RWPE1 (cell line): ENCODE results near the gene RANBP9.

Source experiments
- CTCF ChIA-PET: fragments of 350-600 bp; sonication (Branson Sonifier 250); formaldehyde crosslinking; extraction: SDS; loops from one replicate; lab custom pipeline; 2021; lab: Yijun Ruan, JAX
- POLR2A ChIA-PET: fragments of 400-600 bp; formaldehyde crosslinking; extraction: SDS; loops from one replicate; lab custom pipeline; 2020; ENCODE audit warnings: antibody characterized with exemption; ENCODE audit not compliant: low non-redundant PET; lab: Yijun Ruan, JAX
- DNase-seq: peaks from one replicate; pipeline ENCODE4 v3.0.0; 2012; ENCODE audit warnings: low spot score
- H3K27ac ChIP-seq: fragments of 450-650 bp; 2 replicates; pipeline ENCODE4 v1.5.1; 2017
- CTCF ChIP-seq: fragments of 450-650 bp; conservative IDR thresholded peaks from 2 replicates; pipeline ENCODE4 v1.5.1; 2017; ENCODE audit warnings: low read depth, mild to moderate bottlenecking

Gene RANBP9

DNA sequence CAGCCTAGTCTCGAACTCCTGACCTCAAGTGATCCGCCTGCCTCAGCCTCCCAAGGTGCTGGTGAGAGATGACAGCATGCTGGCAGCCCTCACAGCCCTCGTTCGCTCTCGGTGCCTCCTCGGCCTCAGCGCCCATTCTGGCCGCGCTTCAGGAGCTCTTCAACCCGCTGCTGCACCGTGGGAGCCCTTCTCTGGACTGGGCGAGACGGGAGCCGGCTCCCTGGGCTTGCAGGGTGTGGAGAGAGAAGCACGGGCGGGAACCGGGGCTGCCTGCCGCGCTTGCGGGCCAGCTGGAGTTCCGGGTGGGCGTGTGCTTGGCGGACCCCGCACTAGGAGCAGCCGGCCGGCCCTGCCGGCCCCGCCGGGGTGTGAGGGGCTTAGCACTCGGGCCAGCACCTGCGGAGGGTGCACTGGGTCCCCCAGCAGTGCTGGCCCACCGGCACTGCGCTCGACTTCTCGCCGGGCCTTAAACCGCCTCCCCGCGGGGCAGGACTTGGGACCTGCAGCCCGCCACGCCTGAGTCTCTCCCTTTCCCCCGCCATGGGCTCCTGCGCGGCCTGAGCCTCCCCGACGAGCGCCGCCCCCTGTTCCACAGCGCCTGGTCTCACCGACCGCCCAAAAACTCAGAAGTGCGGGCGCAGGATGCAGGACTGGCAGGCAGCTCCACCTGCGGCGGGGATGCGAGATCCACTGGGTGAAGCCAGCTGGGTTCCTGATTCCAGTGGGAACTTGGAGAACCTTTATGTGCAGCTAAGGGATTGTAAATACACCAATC lies 31.5 kb upstream of the RANBP9 start:
- POLR2A ChIA-PET, result no interaction called here

GRCh38 chr6:13741365-13741764 lies 29.7 kb upstream of the RANBP9 start:
- POLR2A ChIA-PET, result no interaction called here
- no peak overlapping the region for H3K27ac ChIP-seq
- no peak for TF ChIP-seq CTCF
- no peak for DNase-seq
- CTCF ChIA-PET, result no interaction called here

More for the DNA sequence above, 31.5 kb upstream of the RANBP9 start:
- no peak for DNase-seq
- no peak for TF ChIP-seq CTCF
- CTCF ChIA-PET, result interaction anchor here (0.6 to 0.7 kb wide), 2 partner anchors 16 to 19 kb away, joined by 3 read pairs; no protein-coding TSS in a partner anchor
- no peak overlapping the region for H3K27ac ChIP-seq

- no peak for TF ChIP-seq CTCF
- no peak for DNase-seq
- ChIA-PET CTCF (interaction anchor here (0.6 kb wide), 1 partner anchor 852 kb away, joined by 3 read pairs; no protein-coding TSS in a partner anchor), POLR2A (no interaction called here)
- no peak overlapping the region for H3K27ac ChIP-seq
Observed at GRCh38 chr6:13735031-13735430, 23.4 kb upstream of the RANBP9 start.

DNA sequence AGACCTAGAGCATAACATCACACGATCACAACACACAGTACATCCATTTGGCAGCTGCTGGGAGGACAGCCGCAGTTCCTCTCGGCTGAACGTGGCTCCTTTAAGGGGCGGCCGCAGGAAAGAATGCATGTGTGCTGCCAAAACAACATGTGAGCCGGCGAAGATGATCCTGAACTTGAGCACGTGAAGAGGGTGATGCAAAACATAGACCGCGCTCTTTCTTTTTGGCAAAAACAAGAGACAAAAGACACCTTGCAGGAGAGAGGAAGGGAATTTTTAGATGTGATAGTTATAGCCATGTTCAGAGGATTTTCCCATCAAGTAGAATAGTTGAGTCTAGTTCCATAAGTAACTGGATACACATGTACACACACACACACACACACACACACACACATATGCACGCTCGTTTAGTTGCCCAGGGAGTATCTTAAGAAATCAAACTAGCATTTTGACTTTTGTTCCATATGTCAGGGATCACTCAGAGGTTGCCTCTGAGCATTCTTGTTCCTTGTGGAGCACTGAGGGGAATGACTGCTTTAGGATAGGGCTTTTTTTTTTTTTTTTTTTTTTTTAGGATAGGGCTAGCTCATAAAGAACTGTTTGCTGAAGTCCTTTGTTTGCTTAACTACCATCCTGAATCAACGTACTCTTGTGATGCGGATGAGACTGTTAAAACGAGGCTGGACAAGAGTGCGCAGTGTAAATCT lies 21.7 kb upstream of the RANBP9 start:
- ChIA-PET POLR2A (interaction anchor here (0.7 kb wide), 1 partner anchor 38 kb away, joined by 4 read pairs; no protein-coding TSS in a partner anchor), CTCF (interaction anchor here (0.5 to 1.0 kb wide), 2 partner anchors 118 to 208 kb away, joined by 3 read pairs; partner anchors contain the start of gene NOL7)
- TF ChIP-seq CTCF, result no peak
- DNase-seq, result peak; percentile 86
- H3K27ac ChIP-seq, result peak overlapping the region; percentile 73

DNA sequence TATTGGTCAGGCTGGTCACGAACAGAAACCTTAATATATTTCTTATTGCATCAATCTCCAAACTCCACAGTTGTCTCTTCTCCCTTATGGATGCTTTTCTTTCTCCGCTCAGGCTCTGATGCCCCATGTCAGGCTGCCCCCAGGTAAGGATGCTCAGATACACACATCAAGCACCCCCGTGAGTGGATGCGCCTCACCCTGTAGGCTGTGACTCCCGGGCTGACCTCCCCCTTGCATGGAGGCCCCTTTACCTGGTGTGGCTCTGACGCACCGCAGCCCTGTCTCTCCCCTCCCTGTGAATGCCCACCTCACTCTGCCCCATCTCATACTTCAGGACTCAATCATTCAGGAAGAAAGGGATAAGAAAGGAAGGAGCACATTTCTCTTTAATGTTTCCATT lies 19.1 kb upstream of the RANBP9 start:
- DNase-seq, result no peak
- ChIA-PET CTCF (no interaction called here), POLR2A (no interaction called here)
- no peak for TF ChIP-seq CTCF
- H3K27ac ChIP-seq, result peak overlapping the region; percentile 37; the same call in 1 of the 2 replicates

GRCh38 chr6:13729891-13730290 lies 18.3 kb upstream of the RANBP9 start:
- CTCF ChIA-PET, result no interaction called here
- H3K27ac ChIP-seq, result peak overlapping the region; percentile 67
- POLR2A ChIA-PET, result no interaction called here
- peak; percentile 73 for DNase-seq
- TF ChIP-seq CTCF, result no peak
